Suprapubic skin (tissue), 4 donors: ENCODE data around the gene P3H1.

ENCODE experiments used
- CTCF ChIP-seq, 2 donors: fragments of 200-600 bp in 1 of 2; fragments of 450-650 bp in 1 of 2; sonication (generic) in 1 of 2; IDR thresholded peaks; one replicate each; pipeline ENCODE4 v1.5.1; 2016 to 2019; ENCODE audit warnings: antibody characterized with exemption in 2 of 2, mild to moderate bottlenecking in 1 of 2, moderate library complexity in 1 of 2
- EP300 ChIP-seq: sonication (generic); formaldehyde crosslinking; IDR thresholded peaks from one replicate; pipeline ENCODE4 v1.6.1; 2017; ENCODE audit warnings: antibody characterized with exemption
- POLR2A ChIP-seq, 2 donors: fragments of 450-650 bp; IDR thresholded peaks; one replicate each; pipeline ENCODE4 v1.6.1; 2017; ENCODE audit warnings: antibody characterized with exemption in 2 of 2, mild to moderate bottlenecking in 2 of 2, moderate library complexity in 2 of 2
- POLR2AphosphoS5 ChIP-seq, 3 donors: sonication (generic); formaldehyde crosslinking; IDR thresholded peaks; one replicate each; pipeline ENCODE4 v1.6.1; 2017; ENCODE audit warnings: antibody characterized with exemption in 3 of 3

GRCh38 chr1:42761567-42761966, 5.3 kb downstream of the P3H1 start:
- TF ChIP-seq POLR2A (IDR thresholded peaks at IDR 0.05): no peak
- TF ChIP-seq CTCF (IDR thresholded peaks at IDR 0.05): no peak
- no peak for TF ChIP-seq POLR2AphosphoS5 (IDR thresholded peaks at IDR 0.05)
- no peak for TF ChIP-seq EP300
